GM12864 (cell line): ENCODE measurements around the gene PLEKHO2.

Experiments
- DNase-seq: peaks from one replicate; pipeline ENCODE4 v3.0.0-alpha.2; 2011; ENCODE audit warnings: low read depth
- H3K4me3 ChIP-seq: 2 replicates; pipeline ENCODE4 v1.5.1; 2011; ENCODE audit warnings: mild to moderate bottlenecking, low read depth, low read length, control low read depth
- CTCF ChIP-seq: IDR thresholded peaks from 2 replicates; pipeline ENCODE4 v1.5.1; 2011; ENCODE audit warnings: low read depth, mild to moderate bottlenecking, moderate library complexity, low read length, control low read depth, inconsistent platforms; ENCODE audit errors: missing control alignments

PLEKHO2 gene

GRCh38 chr15:64806509-64806908 lies 35.2 kb upstream of the PLEKHO2 start:
- no peak overlapping the region for H3K4me3 ChIP-seq
- TF ChIP-seq CTCF, result no peak
- DNase-seq, result no peak

- no peak for TF ChIP-seq CTCF
- DNase-seq, result no peak
- H3K4me3 ChIP-seq, result no peak overlapping the region
Measured at GRCh38 chr15:64807051-64807749, 34.5 kb upstream of the PLEKHO2 start.

- DNase-seq, result no peak
- TF ChIP-seq CTCF, result no peak
- no peak overlapping the region for H3K4me3 ChIP-seq
Measured at GRCh38 chr15:64807751-64808222, 33.9 kb upstream of the PLEKHO2 start.

GRCh38 chr15:64808785-64809453 lies 32.8 kb upstream of the PLEKHO2 start:
- no peak overlapping the region for H3K4me3 ChIP-seq
- TF ChIP-seq CTCF, result no peak
- DNase-seq, result no peak

- no peak overlapping the region for H3K4me3 ChIP-seq
- peak; percentile 90 for TF ChIP-seq CTCF
- DNase-seq, result no peak
Measured at GRCh38 chr15:64809649-64810496, 31.8 kb upstream of the PLEKHO2 start.

GRCh38 chr15:64810497-64811326 lies 31.0 kb upstream of the PLEKHO2 start:
- no peak for DNase-seq
- no peak overlapping the region for H3K4me3 ChIP-seq
- no peak for TF ChIP-seq CTCF
